Measurements from ENCODE around the gene FANCE. TPM values are rescaled to one million over a fixed set of nuclear protein-coding genes. Genes with fewer than 3 reads are reported as not detected.
"Not testable (repeated sequence)": the region's sequence is repeated elsewhere in the genome, so short reads cannot be mapped to it uniquely, and the experiment has no call there.

The FANCE gene
- total RNA-seq, 1 experiment from 2014 or later, result 20.2 TPM

GRCh38 chr6:35511562-35511941, 59.4 kb downstream of the FANCE start:
- Histone ChIP-seq H3K4me3 (no peak overlapping the region), H3K27ac (no peak overlapping the region), H3K4me1 (replicated peaks) (no peaks in the 10 kb centered on the region), H3K27me3 (replicated peaks) (no peaks in the 10 kb centered on the region), H3K9me3 (replicated peaks) (no peaks in the 10 kb centered on the region), H3K36me3 (no peaks in the 10 kb centered on the region)
- DNase-seq (ENCODE audit: low read depth in 1 of 2, low spot score in 2 of 2), result no peak

GRCh38 chr6:35512006-35512405, 59.9 kb downstream of the FANCE start:
- no peaks in the 10 kb centered on the region for H3K36me3 ChIP-seq
- no peak for DNase-seq (ENCODE audit: low read depth in 1 of 2, low spot score in 2 of 2)
- H3K4me1 ChIP-seq (replicated peaks), result no peaks in the 10 kb centered on the region
- no peak overlapping the region for H3K4me3 ChIP-seq
- H3K27me3 ChIP-seq (replicated peaks), result no peaks in the 10 kb centered on the region
- no peak overlapping the region for H3K27ac ChIP-seq
- no peaks in the 10 kb centered on the region for H3K9me3 ChIP-seq (replicated peaks)

GRCh38 chr6:35512740-35513139, 60.6 kb downstream of the FANCE start, which contains the start of gene TULP1:
TULP1 (minus strand) TSS chr6:35512896; CDS start chr6:35512858, 38 bp downstream.
- no peaks in the 10 kb centered on the region for H3K36me3 ChIP-seq
- H3K9me3 ChIP-seq (replicated peaks), result no peaks in the 10 kb centered on the region
- no peaks in the 10 kb centered on the region for H3K27me3 ChIP-seq (replicated peaks)
- no peaks in the 10 kb centered on the region for H3K4me1 ChIP-seq (replicated peaks)
- H3K27ac ChIP-seq, result no peak within 1 kb of the TSS
- no peak for DNase-seq (ENCODE audit: low read depth in 1 of 2, low spot score in 2 of 2)
- H3K4me3 ChIP-seq, result no peak within 1 kb of the TSS

GRCh38 chr6:35514587-35514986, 62.4 kb downstream of the FANCE start:
- Histone ChIP-seq H3K4me3 (no peak overlapping the region), H3K27me3 (replicated peaks) (no peaks in the 10 kb centered on the region)
- no peak for DNase-seq (ENCODE audit: low read depth in 1 of 2, low spot score in 2 of 2)

GRCh38 chr6:35515939-35516338, 63.8 kb downstream of the FANCE start:
- DNase-seq (ENCODE audit: low read depth in 1 of 2, low spot score in 2 of 2); H3K27me3 ChIP-seq (replicated peaks); H3K9me3 ChIP-seq (replicated peaks); H3K27ac ChIP-seq; H3K36me3 ChIP-seq; H3K4me3 ChIP-seq; H3K4me1 ChIP-seq (replicated peaks): not testable (repeated sequence)

More at GRCh38 chr6:35514587-35514986, 62.4 kb downstream of the FANCE start:
- no peaks in the 10 kb centered on the region for H3K9me3 ChIP-seq (replicated peaks)
- no peak overlapping the region for H3K27ac ChIP-seq
- no peaks in the 10 kb centered on the region for H3K36me3 ChIP-seq
- H3K4me1 ChIP-seq (replicated peaks), result no peaks in the 10 kb centered on the region

Other genes with a start within 250 kb of the FANCE start
- 2.6 and 4.7 TPM in 2 replicates for gene SCUBE3, start 238.4 kb upstream of the FANCE start, total RNA-seq (2014; rRNA removed; shearing (Covaris generic))
- 8.2 and 15.6 TPM in 2 replicates for gene ZNF76, start 192.6 kb upstream of the FANCE start, total RNA-seq (2014; rRNA removed; shearing (Covaris generic))
- gene DEF6, start 154.5 kb upstream of the FANCE start, total RNA-seq (2014; rRNA removed; shearing (Covaris generic)), result 0.05 TPM in 1 of 2 replicates, not detected in the other
- gene PPARD, start 109.8 kb upstream of the FANCE start, total RNA-seq (2014; rRNA removed; shearing (Covaris generic)), result 7.4 and 10.3 TPM in 2 replicates
- 983 and 1,383 TPM in 2 replicates for gene RPL10A, start 16.1 kb downstream of the FANCE start, total RNA-seq (2014; rRNA removed; shearing (Covaris generic))
- 14.5 and 24.4 TPM in 2 replicates for gene TEAD3, start 44.7 kb downstream of the FANCE start, total RNA-seq (2014; rRNA removed; shearing (Covaris generic))
- not detected in 2 replicates for gene TULP1, start 60.6 kb downstream of the FANCE start, total RNA-seq (2014; rRNA removed; shearing (Covaris generic))
- gene FKBP5, start 236.6 kb downstream of the FANCE start, total RNA-seq (2014; rRNA removed; shearing (Covaris generic)), result 0.29 and 0.50 TPM in 2 replicates